Calu3 (cell line): ENCODE measurements around the gene PCSK5. TPM values are rescaled to one million over a fixed set of nuclear protein-coding genes. Genes with fewer than 3 reads are reported as not detected.

Experiments used
- BruUV-seq: library from RNA; stranded (reverse); fragments of 400-500 nt; replicated peaks from 2 replicates; lab custom pipeline; 2021; lab: Mats Ljungman, UMichigan
- CTCF ChIA-PET: fragments of 300-600 bp; sonication (Branson Sonifier 250); formaldehyde crosslinking; loops from one replicate; lab custom pipeline; 2022; ENCODE audit warnings: antibody characterized with exemption; lab: Charles Lee
- DNase-seq: peaks from one replicate; pipeline ENCODE4 v3.0.0; 2022
- H3K27ac Mint-ChIP-seq: one replicate; pipeline ENCODE4 v1.8.0; 2022; ENCODE audit warnings: mixed read lengths; ENCODE audit not compliant: unreplicated experiment
- H3K27me3 Mint-ChIP-seq: one replicate; pipeline ENCODE4 v1.8.0; 2022; ENCODE audit warnings: mixed read lengths; ENCODE audit not compliant: unreplicated experiment
- H3K36me3 Mint-ChIP-seq: one replicate; pipeline ENCODE4 v1.8.0; 2022; ENCODE audit warnings: mild to moderate bottlenecking, moderate library complexity, mixed read lengths; ENCODE audit not compliant: insufficient read depth, unreplicated experiment
- H3K4me1 Mint-ChIP-seq: one replicate; pipeline ENCODE4 v1.8.0; 2022; ENCODE audit warnings: mild to moderate bottlenecking, low read depth, mixed read lengths; ENCODE audit not compliant: unreplicated experiment
- H3K4me3 Mint-ChIP-seq: one replicate; pipeline ENCODE4 v1.8.0; 2022; ENCODE audit warnings: mild to moderate bottlenecking, low read depth, moderate library complexity, mixed read lengths; ENCODE audit not compliant: unreplicated experiment
- H3K9me3 Mint-ChIP-seq: one replicate; pipeline ENCODE4 v1.8.0; 2022; ENCODE audit warnings: low read depth, mixed read lengths; ENCODE audit not compliant: unreplicated experiment
- CTCF ChIP-seq: fragments of 200-600 bp; IDR thresholded peaks from one replicate; pipeline ENCODE4 v1.8.0; 2022; ENCODE audit warnings: antibody characterized with exemption; ENCODE audit not compliant: unreplicated experiment
- intact Hi-C: fragments of 100-400 bp; cut with micrococcal nuclease; formaldehyde crosslinking; loops from one replicate; pipeline ENCODE4 v1.10.0; 2022; ENCODE audit not compliant: unreplicated experiment
- total RNA-seq: library from RNA; stranded (reverse); gene quantifications from 2 replicates; pipeline ENCODE4 v1.2.3, GENCODE V29; 2022

The PCSK5 gene
- total RNA-seq, 1 experiment from 2014 or later: 38.4 TPM

GRCh38 chr9:76159293-76159926, 268.9 kb downstream of the PCSK5 start:
- intact Hi-C loops: no loop called here
- CTCF ChIA-PET: interaction anchor here (1.0 kb wide), 1 partner anchor 143 kb away, joined by 3 read pairs; no protein-coding TSS in a partner anchor
- Mint-ChIP-seq H3K4me1 (peaks cover 16% of the 10 kb centered on the region), H3K27me3 (no peaks in the 10 kb centered on the region), H3K9me3 (no peaks in the 10 kb centered on the region), H3K4me3 (no peak overlapping the region), H3K27ac (no peak overlapping the region), H3K36me3 (peaks cover 20% of the 10 kb centered on the region)
- no peak for TF ChIP-seq CTCF
- no TSS peak for BruUV-seq
- DNase-seq: no peak

GRCh38 chr9:76161106-76161505, 270.6 kb downstream of the PCSK5 start:
- no peak for TF ChIP-seq CTCF
- intact Hi-C loops: no loop called here
- DNase-seq: no peak
- H3K36me3 Mint-ChIP-seq: peaks cover 24% of the 10 kb centered on the region
- no peaks in the 10 kb centered on the region for H3K27me3 Mint-ChIP-seq
- H3K27ac Mint-ChIP-seq: no peak overlapping the region
- H3K4me1 Mint-ChIP-seq: peaks cover 8% of the 10 kb centered on the region
- no TSS peak for BruUV-seq
- no peak overlapping the region for H3K4me3 Mint-ChIP-seq
- no peaks in the 10 kb centered on the region for H3K9me3 Mint-ChIP-seq
- CTCF ChIA-PET: no interaction called here

- no TSS peak for BruUV-seq
- Mint-ChIP-seq H3K27me3 (no peaks in the 10 kb centered on the region), H3K9me3 (no peaks in the 10 kb centered on the region), H3K36me3 (peaks cover 24% of the 10 kb centered on the region), H3K4me3 (no peak overlapping the region), H3K27ac (no peak overlapping the region), H3K4me1 (peaks cover 8% of the 10 kb centered on the region)
- CTCF ChIA-PET: no interaction called here
- no peak for DNase-seq
- no peak for TF ChIP-seq CTCF
- intact Hi-C loops: no loop called here
These were observed 271.1 kb downstream of the PCSK5 start for GRCh38 chr9:76161541-76161940.

- Mint-ChIP-seq H3K27me3 (no peaks in the 10 kb centered on the region), H3K4me1 (peaks cover 8% of the 10 kb centered on the region)
- BruUV-seq: no TSS peak
These were observed 271.7 kb downstream of the PCSK5 start for GRCh38 chr9:76162086-76162730.

More at GRCh38 chr9:76162086-76162730, 271.7 kb downstream of the PCSK5 start:
- intact Hi-C loops: no loop called here
- TF ChIP-seq CTCF: no peak
- Mint-ChIP-seq H3K9me3 (no peaks in the 10 kb centered on the region), H3K4me3 (no peak overlapping the region), H3K36me3 (peaks cover 24% of the 10 kb centered on the region), H3K27ac (no peak overlapping the region)
- DNase-seq: no peak
- CTCF ChIA-PET: no interaction called here
